Renal pelvis (tissue), 4 donors: ENCODE results near the gene MFSD11. TPM values are rescaled to one million over a fixed set of nuclear protein-coding genes. Genes with fewer than 3 reads are reported as not detected.
A peak's percentile ranks its signal among the peaks of the same experiment; 100 is the strongest.
"Not testable (repeated sequence)": the region's sequence is repeated elsewhere in the genome, so short reads cannot be mapped to it uniquely, and the experiment has no call there.

ENCODE experiments used
- DNase-seq: peaks from one replicate; pipeline ENCODE4 v3.0.0-alpha.2; 2013
- polyA plus RNA-seq, 3 donors: library from polyadenylated mRNA; unstranded; fragments of 120-200 nt; gene quantifications; one replicate each; pipeline ENCODE4 v1.2.1, GENCODE V29; 2013; ENCODE audit not compliant: insufficient read length in 3 of 3

MFSD11 gene
- polyA plus RNA-seq, 3 donors, result 20.6 to 33.3 (median 27.4) TPM

- no peak for DNase-seq
These were observed 31.1 kb upstream of the MFSD11 start for GRCh38 chr17:76706817-76707216.

GRCh38 chr17:76707985-76708807 is 29.7 kb upstream of the MFSD11 start:
- no peak for DNase-seq

GRCh38 chr17:76709077-76709950 is 28.6 kb upstream of the MFSD11 start:
- peak; percentile 90 for DNase-seq

GRCh38 chr17:76709951-76710862 is 27.7 kb upstream of the MFSD11 start:
- not testable (repeated sequence) for DNase-seq

GRCh38 chr17:76710863-76711611 is 26.9 kb upstream of the MFSD11 start, which contains the start of gene MXRA7:
Gene MXRA7, minus strand, starts transcription at chr17:76710965. Its CDS starts 19 bp downstream, at chr17:76710946.
- DNase-seq, result no peak

- DNase-seq, result not testable (repeated sequence)
These were observed 25.6 kb upstream of the MFSD11 start for GRCh38 chr17:76712321-76712720.

- DNase-seq, result no peak
These were observed 24.2 kb upstream of the MFSD11 start for GRCh38 chr17:76713765-76714164.

- no peak for DNase-seq
These were observed 23.6 kb upstream of the MFSD11 start for GRCh38 chr17:76714336-76714735.

GRCh38 chr17:76714822-76715495 is 23.0 kb upstream of the MFSD11 start:
- DNase-seq, result no peak

GRCh38 chr17:76715496-76715830 is 22.5 kb upstream of the MFSD11 start:
- no peak for DNase-seq

GRCh38 chr17:76716146-76716838 is 21.6 kb upstream of the MFSD11 start:
- no peak for DNase-seq

GRCh38 chr17:76716839-76717215 is 21.1 kb upstream of the MFSD11 start:
- no peak for DNase-seq

- DNase-seq, result no peak
These were observed 19.4 kb upstream of the MFSD11 start for GRCh38 chr17:76718516-76718915.

- DNase-seq, result no peak
These were observed 17.7 kb upstream of the MFSD11 start for GRCh38 chr17:76720211-76720610.

- no peak for DNase-seq
These were observed 17.0 kb upstream of the MFSD11 start for GRCh38 chr17:76720941-76721340.

- DNase-seq, result no peak
These were observed 16.5 kb upstream of the MFSD11 start for GRCh38 chr17:76721463-76721862.

- DNase-seq, result no peak
These were observed 15.6 kb upstream of the MFSD11 start for GRCh38 chr17:76722279-76722678.

- DNase-seq, result not testable (repeated sequence)
These were observed 14.9 kb upstream of the MFSD11 start for GRCh38 chr17:76722977-76723376.

- no peak for DNase-seq
These were observed 14.1 kb upstream of the MFSD11 start for GRCh38 chr17:76723812-76724211.
